Endothelial cell of hepatic sinusoid (primary cell): ENCODE results near the gene SPRR1A.

Experiments used
- in situ Hi-C: cut with HindIII; loops from 2 replicates; pipeline ENCODE4 v1.10.0; 2017; ENCODE audit warnings: low sequenced_read_pairs

The SPRR1A gene

DNA sequence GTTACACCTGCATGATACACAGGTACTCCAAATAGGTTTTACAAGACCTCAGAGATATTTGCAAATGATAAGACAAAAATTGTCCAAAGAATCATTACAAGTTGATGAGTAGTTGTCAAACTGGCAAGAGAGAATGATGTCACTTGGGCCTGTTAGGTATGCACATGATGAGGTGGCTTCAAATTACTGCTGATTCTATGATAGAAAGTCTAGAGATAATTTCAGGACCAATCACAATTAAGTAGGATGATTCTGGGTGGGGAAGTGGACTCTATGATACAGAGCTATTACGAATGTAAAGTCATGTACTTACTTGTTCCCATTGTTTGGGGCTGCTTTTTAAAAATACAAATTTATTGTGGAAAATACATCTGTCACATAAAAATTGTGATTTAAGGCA is 41.9 kb downstream of the SPRR1A start:
- in situ Hi-C loops, result no loop called here

DNA sequence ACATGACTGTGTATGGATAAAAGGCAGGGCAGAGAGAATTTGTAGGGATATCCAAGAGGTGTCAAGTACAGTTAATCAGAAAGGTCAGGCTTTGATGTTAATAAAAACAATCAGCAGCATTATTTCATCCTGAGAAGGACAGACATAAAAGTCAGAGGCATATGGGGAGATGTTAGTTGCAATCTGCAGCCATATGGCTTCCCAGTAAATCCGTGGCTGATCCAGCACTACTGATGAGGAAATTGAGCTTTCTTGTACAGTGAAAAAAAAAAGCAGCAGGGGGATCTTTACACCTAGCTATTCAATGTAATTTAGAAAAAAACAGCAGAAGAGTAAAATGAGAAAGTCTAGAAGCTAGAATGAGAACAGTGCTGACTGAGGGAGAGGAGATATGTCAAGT is 44.9 kb downstream of the SPRR1A start:
- in situ Hi-C loops, result no loop called here

DNA sequence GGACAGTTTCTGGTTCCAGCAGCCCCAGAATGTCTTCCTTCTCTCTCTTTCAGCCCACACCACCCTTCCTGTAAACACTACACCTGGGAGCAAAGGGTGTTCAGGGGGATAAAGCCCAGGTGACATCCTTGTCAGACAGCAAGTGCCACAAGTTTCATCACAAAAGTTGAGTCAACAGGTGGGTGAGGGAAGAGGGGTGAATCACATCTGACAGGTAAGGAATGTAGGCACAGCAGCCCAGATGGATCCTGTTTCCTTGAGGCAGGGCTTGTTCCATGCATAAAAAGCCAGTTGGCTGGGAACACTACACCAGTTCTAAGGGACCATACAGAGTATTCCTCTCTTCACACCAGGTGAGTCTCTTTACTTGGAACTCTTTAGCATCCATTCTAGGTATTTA is 47.0 kb downstream of the SPRR1A start, which contains the start of gene SPRR1B:
SPRR1B (plus strand) TSS at position 309 of the 400 bp plus-strand sequence. CDS start 1,143 bp downstream, outside the sequence.
- in situ Hi-C loops, result no loop called here

DNA sequence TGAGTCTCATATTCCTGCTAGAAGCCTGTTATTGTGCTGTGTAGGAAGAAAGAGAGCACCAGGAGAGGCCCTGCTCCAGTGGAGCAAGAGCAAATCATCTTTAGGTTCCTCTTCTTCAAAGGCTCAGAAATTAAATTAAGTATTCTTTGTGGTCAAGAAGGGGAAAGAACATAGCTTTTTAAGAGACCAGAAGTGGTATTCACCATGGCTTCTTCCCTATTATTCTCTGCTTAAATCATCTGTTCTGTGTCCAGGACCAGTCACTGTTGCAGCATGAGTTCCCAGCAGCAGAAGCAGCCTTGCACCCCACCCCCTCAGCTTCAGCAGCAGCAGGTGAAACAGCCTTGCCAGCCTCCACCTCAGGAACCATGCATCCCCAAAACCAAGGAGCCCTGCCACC is 48.2 kb downstream of the SPRR1A start:
- in situ Hi-C loops, result no loop called here

DNA sequence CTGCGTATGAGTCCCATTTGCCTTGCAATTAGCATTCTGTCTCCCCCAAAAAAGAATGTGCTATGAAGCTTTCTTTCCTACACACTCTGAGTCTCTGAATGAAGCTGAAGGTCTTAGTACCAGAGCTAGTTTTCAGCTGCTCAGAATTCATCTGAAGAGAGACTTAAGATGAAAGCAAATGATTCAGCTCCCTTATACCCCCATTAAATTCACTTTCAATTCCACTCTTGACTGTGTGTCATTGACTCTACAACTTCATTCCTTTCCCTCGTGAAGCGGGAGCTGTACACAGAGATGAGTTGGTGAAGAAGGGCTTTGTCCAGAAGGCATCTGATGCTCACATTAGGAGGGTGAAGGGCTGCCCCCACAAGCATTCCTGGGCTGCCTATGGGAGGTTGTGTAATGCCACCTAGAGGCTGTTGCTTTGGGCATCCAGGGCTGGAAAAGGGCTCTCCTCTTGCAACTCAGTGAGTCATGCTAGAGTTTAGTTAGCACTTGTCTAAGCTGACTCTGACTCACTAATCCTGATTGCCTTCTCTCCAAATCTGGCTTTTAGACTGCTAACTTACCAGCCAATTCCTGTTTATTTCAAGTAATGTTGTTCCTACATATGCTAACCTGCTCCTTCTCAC is 48.9 kb downstream of the SPRR1A start:
- in situ Hi-C loops, result no loop called here

DNA sequence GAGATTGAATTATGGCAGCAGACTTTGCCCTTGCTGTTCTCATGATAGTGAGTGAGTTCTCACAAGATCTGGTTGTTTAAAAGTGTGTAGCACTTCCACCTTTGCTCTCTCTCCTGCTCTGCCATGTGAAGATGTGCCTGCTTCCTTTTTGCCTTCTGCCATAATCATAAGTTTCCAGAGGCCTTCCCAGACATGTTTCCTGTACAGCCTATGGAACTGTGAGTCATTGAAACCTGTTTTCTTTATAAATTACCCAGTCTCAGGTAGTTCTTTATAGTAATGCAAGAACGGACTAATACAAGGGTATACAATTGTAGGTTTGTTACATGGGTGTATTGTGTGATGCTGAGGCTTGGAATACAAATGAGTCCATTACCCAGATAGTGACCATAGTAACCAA is 51.3 kb downstream of the SPRR1A start:
- in situ Hi-C loops, result no loop called here
